ENCODE measurements around the gene SHD. TPM values are rescaled to one million over a fixed set of nuclear protein-coding genes. Genes with fewer than 3 reads are reported as not detected.
"Not testable (repeated sequence)": the region's sequence is repeated elsewhere in the genome, so short reads cannot be mapped to it uniquely, and the experiment has no call there.

Gene SHD
- polyA plus RNA-seq, 1 experiment: not detected

- CTCF ChIA-PET: interaction anchor here (1.9 to 4.2 kb wide), 4 partner anchors 9 to 256 kb away, joined by 6 to 43 read pairs (median 30); no protein-coding TSS in a partner anchor
- DNase-seq (ENCODE audit: low read depth): no peak
- H3K4me3 ChIP-seq (ENCODE audit: low read depth, low read length): no peak overlapping the region
- POLR2A ChIA-PET: no interaction called here
- H3K27me3 ChIP-seq (ENCODE audit: control insufficient read depth, insufficient read depth, low read length): no peaks in the 10 kb centered on the region
- peaks cover 13% of the 10 kb centered on the region for H3K36me3 ChIP-seq (ENCODE audit: control insufficient read depth, insufficient read depth, low read length)
- no peak for TF ChIP-seq CTCF (IDR thresholded peaks at IDR 0.05; ENCODE audit: insufficient read depth, low read depth, low read length)
Measured at GRCh38 chr19:4268816-4269430, 10.1 kb upstream of the SHD start.

- no peak for TF ChIP-seq CTCF (IDR thresholded peaks at IDR 0.05; ENCODE audit: insufficient read depth, low read depth, low read length)
- CTCF ChIA-PET: interaction anchor here (2.6 kb wide), 1 partner anchor 79 kb away, joined by 8 read pairs; no protein-coding TSS in a partner anchor
- Histone ChIP-seq H3K4me3 (ENCODE audit: low read depth, low read length) (no peak overlapping the region), H3K27me3 (ENCODE audit: control insufficient read depth, insufficient read depth, low read length) (peaks cover 2% of the 10 kb centered on the region), H3K36me3 (ENCODE audit: control insufficient read depth, insufficient read depth, low read length) (peaks cover 8% of the 10 kb centered on the region)
- DNase-seq (ENCODE audit: low read depth): no peak
- POLR2A ChIA-PET: no interaction called here
Measured at GRCh38 chr19:4272894-4273293, 6.2 kb upstream of the SHD start.

GRCh38 chr19:4274321-4274686 lies 4.8 kb upstream of the SHD start:
- H3K4me3 ChIP-seq (ENCODE audit: low read depth, low read length); POLR2A ChIA-PET; DNase-seq (ENCODE audit: low read depth); H3K36me3 ChIP-seq (ENCODE audit: control insufficient read depth, insufficient read depth, low read length); H3K27me3 ChIP-seq (ENCODE audit: control insufficient read depth, insufficient read depth, low read length): not testable (repeated sequence)
- CTCF ChIA-PET: interaction anchor here (0.6 to 2.6 kb wide), 2 partner anchors 78 to 361 kb away, joined by 3 to 8 read pairs; no protein-coding TSS in a partner anchor

GRCh38 chr19:4277191-4277696 lies 1.8 kb upstream of the SHD start:
- DNase-seq (ENCODE audit: low read depth): no peak
- CTCF ChIA-PET: interaction anchor here (0.6 to 2.7 kb wide), 4 partner anchors 10 to 245 kb away, joined by 3 to 29 read pairs (median 3); no protein-coding TSS in a partner anchor
- POLR2A ChIA-PET: no interaction called here

GRCh38 chr19:4278010-4278409 lies 1.1 kb upstream of the SHD start:
- H3K36me3 ChIP-seq (ENCODE audit: control insufficient read depth, insufficient read depth, low read length): no peaks in the 10 kb centered on the region
- no peak for TF ChIP-seq CTCF (IDR thresholded peaks at IDR 0.05; ENCODE audit: insufficient read depth, low read depth, low read length)
- POLR2A ChIA-PET: no interaction called here
- no peak overlapping the region for H3K4me3 ChIP-seq (ENCODE audit: low read depth, low read length)
- CTCF ChIA-PET: interaction anchor here (1.3 to 2.7 kb wide), 4 partner anchors 11 to 123 kb away, joined by 3 to 29 read pairs (median 4); no protein-coding TSS in a partner anchor
- H3K27me3 ChIP-seq (ENCODE audit: control insufficient read depth, insufficient read depth, low read length): peaks cover 24% of the 10 kb centered on the region
- no peak for DNase-seq (ENCODE audit: low read depth)

More at GRCh38 chr19:4277191-4277696, 1.8 kb upstream of the SHD start:
- TF ChIP-seq CTCF (IDR thresholded peaks at IDR 0.05; ENCODE audit: insufficient read depth, low read depth, low read length): no peak
- no peaks in the 10 kb centered on the region for H3K36me3 ChIP-seq (ENCODE audit: control insufficient read depth, insufficient read depth, low read length)
- peaks cover 24% of the 10 kb centered on the region for H3K27me3 ChIP-seq (ENCODE audit: control insufficient read depth, insufficient read depth, low read length)
- H3K4me3 ChIP-seq (ENCODE audit: low read depth, low read length): no peak overlapping the region
